Trophoblast cell (in vitro differentiated cells and primary cell): ENCODE results near the gene LILRB5.
A peak's percentile ranks its signal among the peaks of the same experiment; 100 is the strongest.

ENCODE experiments used
- DNase-seq, 2 donors: peaks; one replicate each; pipeline ENCODE4 v3.0.0-alpha.2; 2016
- H2AFZ ChIP-seq: 2 replicates; pipeline ENCODE4 v1.6.1; 2013; ENCODE audit warnings: low read length, moderate library complexity, mild to moderate bottlenecking; ENCODE audit not compliant: insufficient read depth, poor library complexity
- H2AK5ac ChIP-seq: 2 replicates; pipeline ENCODE4 v1.6.1; 2013; ENCODE audit warnings: mild to moderate bottlenecking, low read length
- H2BK120ac ChIP-seq: 2 replicates; pipeline ENCODE4 v1.6.1; 2013; ENCODE audit warnings: low read length, mild to moderate bottlenecking, moderate library complexity; ENCODE audit not compliant: insufficient read depth, poor library complexity
- H2BK12ac ChIP-seq: 2 replicates; pipeline ENCODE4 v1.6.1; 2013; ENCODE audit warnings: mild to moderate bottlenecking, low read length, moderate library complexity
- H2BK5ac ChIP-seq: 2 replicates; pipeline ENCODE4 v1.6.1; 2013; ENCODE audit warnings: low read length, low read depth, moderate library complexity, mild to moderate bottlenecking; ENCODE audit not compliant: poor library complexity
- H3K14ac ChIP-seq: 2 replicates; pipeline ENCODE4 v1.6.1; 2013; ENCODE audit warnings: mild to moderate bottlenecking, low read length
- H3K18ac ChIP-seq: 2 replicates; pipeline ENCODE4 v1.6.1; 2013; ENCODE audit warnings: mild to moderate bottlenecking, low read length
- H3K23ac ChIP-seq: 2 replicates; pipeline ENCODE4 v1.6.1; 2013; ENCODE audit warnings: low read length
- H3K27ac ChIP-seq: 2 replicates; pipeline ENCODE4 v1.5.1; 2013; ENCODE audit warnings: low read depth, mild to moderate bottlenecking, inconsistent platforms, low read length, moderate library complexity
- H3K27me3 ChIP-seq: 2 replicates; pipeline ENCODE4 v1.6.1; 2013; ENCODE audit warnings: inconsistent platforms, mild to moderate bottlenecking, low read length, moderate library complexity; ENCODE audit not compliant: insufficient read depth
- H3K36me3 ChIP-seq, 2 experiments: 1 replicate in 1 of 2; 2 replicates in 1 of 2; pipeline ENCODE4 v1.6.1; 2013; ENCODE audit warnings: low read length in 2 of 2, mild to moderate bottlenecking in 2 of 2, moderate library complexity in 1 of 2; ENCODE audit not compliant: insufficient read depth in 2 of 2, control insufficient read depth in 1 of 2
- H3K4ac ChIP-seq: 2 replicates; pipeline ENCODE4 v1.6.1; 2013; ENCODE audit warnings: low read depth, mild to moderate bottlenecking, low read length, moderate library complexity
- H3K4me1 ChIP-seq, 2 experiments: 1 replicate in 1 of 2; 2 replicates in 1 of 2; pipeline ENCODE4 v1.6.1; 2013; ENCODE audit warnings: low read length in 2 of 2, mild to moderate bottlenecking in 2 of 2, moderate library complexity in 1 of 2; ENCODE audit not compliant: insufficient read depth in 2 of 2, control insufficient read depth in 1 of 2
- H3K4me2 ChIP-seq: 2 replicates; pipeline ENCODE4 v1.6.1; 2013; ENCODE audit warnings: inconsistent platforms, mild to moderate bottlenecking, low read length, moderate library complexity
- H3K4me3 ChIP-seq: 2 replicates; pipeline ENCODE4 v1.5.1; 2013; ENCODE audit warnings: mild to moderate bottlenecking, low read depth, low read length, inconsistent platforms
- H3K79me1 ChIP-seq: one replicate; pipeline ENCODE4 v1.6.1; 2013; ENCODE audit warnings: low read length
- H3K79me2 ChIP-seq: 2 replicates; pipeline ENCODE4 v1.6.1; 2013; ENCODE audit warnings: low read length, mild to moderate bottlenecking; ENCODE audit not compliant: control insufficient read depth, insufficient read depth, poor library complexity
- H3K9ac ChIP-seq: 2 replicates; pipeline ENCODE4 v1.6.1; 2013; ENCODE audit warnings: mild to moderate bottlenecking, low read length
- H3K9me3 ChIP-seq: 2 replicates; pipeline ENCODE4 v1.6.1; 2013; ENCODE audit warnings: low read depth, mild to moderate bottlenecking, control low read depth, inconsistent platforms, low read length; ENCODE audit not compliant: insufficient read depth
- H4K12ac ChIP-seq: 2 replicates; pipeline ENCODE4 v1.6.1; 2013; ENCODE audit warnings: low read depth, mild to moderate bottlenecking, low read length, moderate library complexity
- H4K8ac ChIP-seq: 2 replicates; pipeline ENCODE4 v1.6.1; 2013; ENCODE audit warnings: low read depth, mild to moderate bottlenecking, low read length, moderate library complexity
- H4K91ac ChIP-seq: one replicate; pipeline ENCODE4 v1.6.1; 2013; ENCODE audit warnings: low read depth, mild to moderate bottlenecking, low read length, moderate library complexity
- WGBS: extraction: QIAGEN DNeasy Blood & Tissue Kit; methylation state at CpG from one replicate; pipeline ENCODE4 v1.1.7; 2013; ENCODE audit warnings: missing lambda C conversion rate; ENCODE audit not compliant: insufficient read length, insufficient coverage; ENCODE audit errors: extremely low coverage; 5-methylcytosine and 5-hydroxymethylcytosine counted together

The LILRB5 gene

DNA sequence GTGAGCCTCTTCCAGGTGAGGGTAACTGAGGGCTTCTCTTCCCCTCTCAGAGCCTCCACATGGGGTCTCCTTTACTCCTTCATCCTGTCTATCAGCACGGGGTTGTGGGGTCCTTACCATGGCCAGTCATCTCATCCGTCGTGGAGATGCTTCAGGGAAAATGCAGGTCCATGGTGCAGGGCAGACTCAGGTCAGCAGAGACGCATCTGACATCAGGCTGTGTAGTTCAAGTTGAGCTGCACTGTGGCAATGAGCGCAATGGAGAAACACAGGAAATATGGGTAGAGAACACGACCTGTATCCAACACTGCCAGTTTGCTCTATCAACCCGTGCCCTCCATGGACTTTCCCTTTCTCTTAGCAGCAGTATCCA is 42.0 kb upstream of the LILRB5 start:
- DNase-seq = no peak
- no peaks in the 10 kb centered on the region for H3K79me2 ChIP-seq
- no peak overlapping the region for H3K4me3 ChIP-seq
- H3K4me2 ChIP-seq = no peak overlapping the region
- H3K23ac ChIP-seq = no peak overlapping the region
- H3K79me1 ChIP-seq = no peaks in the 10 kb centered on the region
- no CpG with 5 or more reads among the region's 7 CpGs for WGBS
- H3K9me3 ChIP-seq = peaks cover 3% of the 10 kb centered on the region
- no peak overlapping the region for H4K12ac ChIP-seq
- H3K36me3 ChIP-seq = no peaks in the 10 kb centered on the region
- H2AK5ac ChIP-seq = no peak overlapping the region
- H4K91ac ChIP-seq = no peak overlapping the region
- no peak overlapping the region for H3K4ac ChIP-seq
- no peak overlapping the region for H3K18ac ChIP-seq
- no peak overlapping the region for H2BK12ac ChIP-seq
- H2BK120ac ChIP-seq = no peak overlapping the region
- no peak overlapping the region for H3K27ac ChIP-seq
- no peak overlapping the region for H2BK5ac ChIP-seq
- no peaks in the 10 kb centered on the region for H3K27me3 ChIP-seq
- no peak overlapping the region for H3K9ac ChIP-seq
- no peak overlapping the region for H2AFZ ChIP-seq
- H4K8ac ChIP-seq = no peak overlapping the region
- no peaks in the 10 kb centered on the region for H3K4me1 ChIP-seq
- H3K14ac ChIP-seq = no peak overlapping the region

DNA sequence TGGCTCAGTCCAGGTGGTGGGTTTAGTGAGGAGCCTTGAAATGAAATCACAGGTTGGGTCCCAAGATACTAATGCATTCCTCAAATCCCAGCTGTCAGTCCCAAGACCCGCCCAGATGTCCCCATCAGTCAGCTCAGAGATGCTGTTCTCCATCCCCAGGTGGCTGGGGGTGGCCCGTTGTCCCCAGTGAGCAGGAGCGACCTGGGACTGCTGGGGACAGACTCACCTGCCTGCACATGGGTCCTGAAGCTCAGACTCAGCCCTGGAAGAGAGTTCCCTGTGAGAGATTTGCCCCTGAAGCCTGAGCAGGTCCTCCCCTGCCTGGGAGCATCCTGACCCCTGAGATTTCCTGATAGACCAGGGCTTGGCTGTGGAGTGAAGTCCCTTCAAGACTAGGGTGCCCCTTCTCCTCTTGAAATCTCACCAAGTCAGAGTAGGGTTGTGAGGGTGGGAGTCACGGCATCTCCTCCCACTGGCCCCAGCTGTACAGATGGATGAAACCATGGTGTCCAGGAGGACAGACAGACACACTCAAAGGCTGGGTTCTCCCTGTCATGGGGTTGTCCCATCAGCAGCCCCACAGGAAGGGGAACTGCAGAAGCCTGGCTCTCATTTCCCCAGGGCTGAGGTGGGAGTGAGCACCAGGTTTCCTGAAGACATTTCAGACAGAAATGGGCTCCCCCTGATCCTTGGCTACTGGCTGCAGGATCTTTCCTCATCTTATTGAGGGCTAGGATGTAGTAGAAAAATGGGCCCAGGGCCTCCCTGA is 41.5 kb upstream of the LILRB5 start:
- no peak overlapping the region for H2AFZ ChIP-seq
- no peak overlapping the region for H3K18ac ChIP-seq
- H3K4me3 ChIP-seq = peak overlapping the region; percentile 17
- no peak overlapping the region for H3K9ac ChIP-seq
- H3K4ac ChIP-seq = no peak overlapping the region
- H3K9me3 ChIP-seq = peaks cover 6% of the 10 kb centered on the region
- no peak overlapping the region for H3K27ac ChIP-seq
- no peak overlapping the region for H4K91ac ChIP-seq
- H3K4me1 ChIP-seq = no peaks in the 10 kb centered on the region
- no peak overlapping the region for H3K4me2 ChIP-seq
- H2AK5ac ChIP-seq = no peak overlapping the region
- H3K27me3 ChIP-seq = peaks cover 4% of the 10 kb centered on the region
- H3K79me2 ChIP-seq = no peaks in the 10 kb centered on the region
- H3K79me1 ChIP-seq = no peaks in the 10 kb centered on the region
- no peak overlapping the region for H4K12ac ChIP-seq
- H2BK5ac ChIP-seq = no peak overlapping the region
- no peak overlapping the region for H2BK120ac ChIP-seq
- no peak overlapping the region for H3K23ac ChIP-seq
- no peaks in the 10 kb centered on the region for H3K36me3 ChIP-seq
- DNase-seq = no peak
- WGBS = no CpG with 5 or more reads among the region's 4 CpGs
- no peak overlapping the region for H2BK12ac ChIP-seq
- H3K14ac ChIP-seq = no peak overlapping the region
- no peak overlapping the region for H4K8ac ChIP-seq

DNA sequence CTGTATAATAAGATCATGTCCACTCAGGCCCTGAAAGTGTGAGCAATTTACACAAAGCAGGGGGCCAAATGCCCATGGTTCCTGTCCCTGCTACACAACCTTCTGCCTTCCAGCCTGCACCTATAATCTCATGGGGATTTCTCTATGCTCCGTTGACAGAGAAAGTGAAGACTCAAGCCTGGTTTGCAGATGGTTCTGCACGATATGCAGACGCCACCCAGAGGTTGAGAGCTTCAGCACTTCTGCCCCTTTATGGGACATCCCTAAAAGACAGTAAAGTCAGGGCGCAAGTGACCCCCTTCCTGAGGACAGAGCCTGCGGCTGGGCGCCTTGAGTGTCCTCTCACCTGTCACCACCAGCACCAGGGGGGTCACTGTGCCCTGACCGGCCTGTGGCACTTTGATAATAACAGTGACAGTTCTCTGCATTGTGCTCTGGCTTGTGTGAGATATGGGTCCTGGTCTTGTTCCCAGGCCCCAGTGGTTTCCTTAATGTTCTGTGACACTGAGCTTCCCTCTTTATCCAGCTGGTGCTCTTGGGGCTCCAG is 40.8 kb upstream of the LILRB5 start:
- no peaks in the 10 kb centered on the region for H3K4me1 ChIP-seq
- H2BK12ac ChIP-seq = no peak overlapping the region
- no peak overlapping the region for H4K91ac ChIP-seq
- H3K27ac ChIP-seq = no peak overlapping the region
- H3K79me2 ChIP-seq = no peaks in the 10 kb centered on the region
- no peak overlapping the region for H2AK5ac ChIP-seq
- peaks cover 6% of the 10 kb centered on the region for H3K9me3 ChIP-seq
- H2BK5ac ChIP-seq = no peak overlapping the region
- H2BK120ac ChIP-seq = no peak overlapping the region
- no CpG with 5 or more reads among the region's 7 CpGs for WGBS
- DNase-seq = no peak
- no peak overlapping the region for H3K9ac ChIP-seq
- H2AFZ ChIP-seq = no peak overlapping the region
- H3K27me3 ChIP-seq = peaks cover 4% of the 10 kb centered on the region
- no peaks in the 10 kb centered on the region for H3K79me1 ChIP-seq
- no peak overlapping the region for H3K4ac ChIP-seq
- no peak overlapping the region for H4K8ac ChIP-seq
- no peak overlapping the region for H3K18ac ChIP-seq
- H3K23ac ChIP-seq = no peak overlapping the region
- no peaks in the 10 kb centered on the region for H3K36me3 ChIP-seq
- no peak overlapping the region for H3K4me2 ChIP-seq
- H4K12ac ChIP-seq = no peak overlapping the region
- H3K4me3 ChIP-seq = no peak overlapping the region
- H3K14ac ChIP-seq = no peak overlapping the region

DNA sequence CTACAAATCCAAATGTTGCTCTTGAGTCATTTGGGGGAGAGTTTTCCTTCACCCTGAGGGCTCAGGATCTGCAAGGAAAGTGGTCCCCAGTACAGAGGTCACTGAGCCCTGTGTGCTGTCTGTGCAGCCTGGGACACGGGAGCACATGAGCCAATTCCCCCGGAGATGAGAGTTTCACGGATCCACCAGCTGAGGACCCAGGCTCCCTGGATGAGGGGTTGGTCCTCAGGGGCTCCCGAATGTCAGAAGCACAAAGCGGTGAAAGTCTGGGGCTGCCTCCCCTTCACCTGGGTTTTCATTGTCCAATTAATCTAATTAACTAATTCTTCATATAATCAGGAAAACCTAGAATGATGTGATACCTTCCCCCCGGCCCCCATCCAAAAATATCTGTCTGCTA is 37.5 kb upstream of the LILRB5 start:
- no peak overlapping the region for H3K4ac ChIP-seq
- no peaks in the 10 kb centered on the region for H3K79me2 ChIP-seq
- H3K9me3 ChIP-seq = peaks cover 6% of the 10 kb centered on the region
- H3K27ac ChIP-seq = no peak overlapping the region
- H4K8ac ChIP-seq = no peak overlapping the region
- H3K23ac ChIP-seq = no peak overlapping the region
- no peak overlapping the region for H3K18ac ChIP-seq
- H2BK120ac ChIP-seq = no peak overlapping the region
- H2BK12ac ChIP-seq = no peak overlapping the region
- no peaks in the 10 kb centered on the region for H3K4me1 ChIP-seq
- peaks cover 4% of the 10 kb centered on the region for H3K27me3 ChIP-seq
- H2AK5ac ChIP-seq = no peak overlapping the region
- H2BK5ac ChIP-seq = no peak overlapping the region
- H3K14ac ChIP-seq = no peak overlapping the region
- no peak overlapping the region for H3K9ac ChIP-seq
- H4K91ac ChIP-seq = no peak overlapping the region
- no peak overlapping the region for H3K4me2 ChIP-seq
- no peak overlapping the region for H2AFZ ChIP-seq
- no peak for DNase-seq
- no peaks in the 10 kb centered on the region for H3K36me3 ChIP-seq
- no peaks in the 10 kb centered on the region for H3K79me1 ChIP-seq
- no CpG with 5 or more reads among the region's 6 CpGs for WGBS
- no peak overlapping the region for H3K4me3 ChIP-seq
- H4K12ac ChIP-seq = no peak overlapping the region
